WTC11 (cell line): Measurements from ENCODE around the gene FUT8.

Source experiments
- CTCF ChIP-seq: fragments of 200-600 bp; IDR thresholded peaks from 2 replicates; pipeline ENCODE4 v1.8.0; 2022; ENCODE audit warnings: antibody characterized with exemption
- ELF4 ChIP-seq: sonication (generic); formaldehyde crosslinking; IDR thresholded peaks from 2 replicates; pipeline ENCODE4 v1.8.1; 2022; ENCODE audit warnings: low read depth, mild to moderate bottlenecking, moderate library complexity, missing genetic modification reagents
- GABPB1 ChIP-seq: sonication (generic); formaldehyde crosslinking; IDR thresholded peaks from 2 replicates; pipeline ENCODE4 v1.8.1; 2023; ENCODE audit warnings: mild to moderate bottlenecking, missing genetic modification reagents
- NR3C1 ChIP-seq: sonication (generic); formaldehyde crosslinking; conservative IDR thresholded peaks from 2 replicates; pipeline ENCODE4 v1.8.1; 2023; ENCODE audit warnings: low read depth, mild to moderate bottlenecking, missing genetic modification reagents
- PRRX2 ChIP-seq: fragments of 250-450 bp; sonication (Bioruptor Pico); IDR thresholded peaks from 2 replicates; pipeline ENCODE4 v1.8.0; 2021; ENCODE audit warnings: mild to moderate bottlenecking
- RELA ChIP-seq: sonication (generic); formaldehyde crosslinking; IDR thresholded peaks from 2 replicates; pipeline ENCODE4 v1.8.1; 2022; ENCODE audit warnings: missing genetic modification reagents, mild to moderate bottlenecking, borderline replicate concordance
- ZNF232 ChIP-seq: sonication (generic); formaldehyde crosslinking; IDR thresholded peaks from 2 replicates; pipeline ENCODE4 v1.8.0; 2022; ENCODE audit warnings: mild to moderate bottlenecking, missing genetic modification reagents

- no peak for TF ChIP-seq RELA (CRISPR knock-in tag)
- TF ChIP-seq CTCF: no peak
- no peak for TF ChIP-seq NR3C1 (CRISPR knock-in tag)
- TF ChIP-seq ZNF232 (CRISPR knock-in tag): no peak
- TF ChIP-seq PRRX2 (CRISPR knock-in tag): no peak
- TF ChIP-seq ELF4 (CRISPR knock-in tag): no peak
- TF ChIP-seq GABPB1: no peak
These were observed 216.1 kb downstream of the FUT8 start for GRCh38 chr14:65628664-65629063.
